NCI-H1436 (cell line): ENCODE results near the gene TPPP.
"Not testable (repeated sequence)": the region's sequence is repeated elsewhere in the genome, so short reads cannot be mapped to it uniquely, and the experiment has no call there.

Experiments used
- DNase-seq: peaks from one replicate; lab custom pipeline; 2025; lab: John Stamatoyannopoulos, UW

TPPP gene

DNA sequence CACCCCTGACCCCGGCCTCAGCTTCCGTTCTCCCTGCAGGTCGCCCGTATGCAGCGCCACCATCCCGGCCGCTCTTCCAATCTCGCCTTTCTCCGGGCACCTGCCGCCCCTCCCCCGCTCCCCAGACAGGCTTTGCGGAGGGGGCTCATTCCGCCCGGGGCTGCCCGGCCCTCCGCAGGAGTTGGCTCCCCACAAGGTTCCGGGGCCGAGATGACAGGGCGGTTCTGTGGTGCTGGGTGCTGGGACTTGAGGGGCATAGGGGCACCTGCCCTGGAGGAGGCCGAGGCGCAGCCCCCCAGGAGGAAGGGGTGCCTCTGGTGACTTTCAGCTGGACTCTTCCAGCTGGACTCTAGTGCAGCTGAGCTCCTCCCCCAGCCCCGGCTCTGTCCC is 885 bp upstream of the TPPP start:
- DNase-seq = not testable (repeated sequence)

- DNase-seq = not testable (repeated sequence)
Observed at GRCh38 chr5:692529-693041, 567 bp downstream of the TPPP start.

DNA sequence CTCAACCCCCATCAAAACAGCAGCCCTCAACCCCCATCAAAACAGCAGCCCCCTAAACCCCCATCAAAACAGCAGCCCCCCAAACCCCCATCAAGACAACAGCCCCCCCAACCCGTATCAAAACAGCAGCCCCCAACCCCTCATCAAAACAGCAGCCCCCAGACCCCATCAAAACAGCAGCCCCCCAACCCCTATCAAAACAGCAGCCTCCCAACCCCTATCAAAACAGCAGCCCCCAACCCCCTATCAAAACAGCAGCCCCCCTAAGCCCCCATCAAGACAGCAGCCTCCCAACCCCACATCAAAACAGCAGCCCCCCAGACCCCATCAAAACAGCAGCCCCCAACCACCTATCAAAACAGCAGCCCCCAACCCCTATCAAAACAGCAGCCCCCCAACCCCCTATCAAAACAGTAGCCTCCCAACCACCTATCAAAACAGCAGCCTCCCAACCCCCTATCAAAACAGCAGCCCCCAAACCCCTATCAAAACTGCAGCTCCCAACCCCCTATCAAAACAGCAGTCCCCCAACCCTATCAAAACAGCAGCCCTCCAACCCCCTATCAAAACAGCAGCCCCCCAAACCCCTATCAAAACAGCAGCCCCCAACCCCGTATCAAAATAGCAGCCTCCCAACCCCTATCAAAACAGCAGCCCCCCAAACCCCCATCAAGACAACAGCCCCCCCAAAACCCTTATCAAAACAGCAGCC is 1.2 kb downstream of the TPPP start:
- no peak for DNase-seq

DNA sequence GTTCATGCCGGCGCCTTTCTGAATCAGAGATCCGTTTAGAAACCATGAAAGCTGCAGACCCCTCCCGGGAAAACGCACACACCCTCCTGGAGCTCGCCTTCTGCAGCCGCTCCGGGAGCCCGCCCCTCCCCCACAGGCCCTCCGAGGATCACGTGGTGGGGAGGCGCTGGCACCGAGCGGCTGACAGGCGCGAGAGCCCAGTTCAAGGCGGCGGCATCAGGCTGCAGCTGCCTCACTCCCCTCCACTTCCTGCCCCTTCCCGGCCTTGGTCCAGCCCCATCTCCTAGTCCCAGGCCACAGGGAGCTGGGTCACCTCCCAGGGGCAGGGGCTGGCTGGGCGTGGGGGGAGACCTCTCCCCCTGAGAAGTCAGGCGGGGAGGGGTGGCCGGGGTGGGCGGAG is 2.1 kb downstream of the TPPP start:
- not testable (repeated sequence) for DNase-seq

DNA sequence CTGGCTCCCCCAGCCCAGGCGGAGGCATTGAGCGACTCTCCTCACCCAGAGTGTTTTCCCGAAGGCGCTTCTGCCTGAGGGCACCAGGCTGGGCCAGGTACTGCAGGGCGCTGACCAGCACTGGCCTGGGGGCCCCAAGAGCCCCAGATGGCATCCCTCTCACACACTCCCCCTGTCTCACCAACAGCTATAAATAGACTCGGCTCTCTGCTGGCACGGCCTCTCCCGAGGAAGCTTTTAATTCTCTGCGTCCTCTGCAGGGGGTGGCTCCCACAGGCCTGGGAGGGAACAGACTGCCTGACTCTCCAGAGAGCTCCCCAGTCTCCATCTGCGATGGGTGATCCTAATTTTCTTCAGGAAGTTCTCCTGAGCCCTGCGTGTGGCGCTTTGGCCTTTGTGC is 2.9 kb downstream of the TPPP start:
- not testable (repeated sequence) for DNase-seq

- not testable (repeated sequence) for DNase-seq
Observed at GRCh38 chr5:688348-689010, 4.7 kb downstream of the TPPP start.

- not testable (repeated sequence) for DNase-seq
Observed at GRCh38 chr5:686936-687335, 6.2 kb downstream of the TPPP start.

DNA sequence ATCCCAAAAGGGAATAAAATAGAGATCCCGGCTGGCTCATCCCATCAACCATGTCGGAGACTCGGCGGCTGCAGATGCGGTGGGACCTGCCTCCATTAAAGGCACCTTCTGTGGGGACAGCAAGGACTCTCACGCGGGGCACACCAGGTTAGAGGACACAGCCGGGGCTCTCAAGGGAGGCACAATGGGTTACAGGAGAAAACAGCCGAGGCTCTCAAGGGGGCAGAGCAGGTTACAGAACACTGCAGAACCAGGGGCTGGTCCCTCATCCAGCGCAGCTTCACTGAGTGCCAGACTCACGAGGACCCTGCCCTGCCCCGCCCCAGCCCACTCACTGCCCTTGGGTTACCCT is 7.0 kb downstream of the TPPP start:
- DNase-seq = not testable (repeated sequence)

DNA sequence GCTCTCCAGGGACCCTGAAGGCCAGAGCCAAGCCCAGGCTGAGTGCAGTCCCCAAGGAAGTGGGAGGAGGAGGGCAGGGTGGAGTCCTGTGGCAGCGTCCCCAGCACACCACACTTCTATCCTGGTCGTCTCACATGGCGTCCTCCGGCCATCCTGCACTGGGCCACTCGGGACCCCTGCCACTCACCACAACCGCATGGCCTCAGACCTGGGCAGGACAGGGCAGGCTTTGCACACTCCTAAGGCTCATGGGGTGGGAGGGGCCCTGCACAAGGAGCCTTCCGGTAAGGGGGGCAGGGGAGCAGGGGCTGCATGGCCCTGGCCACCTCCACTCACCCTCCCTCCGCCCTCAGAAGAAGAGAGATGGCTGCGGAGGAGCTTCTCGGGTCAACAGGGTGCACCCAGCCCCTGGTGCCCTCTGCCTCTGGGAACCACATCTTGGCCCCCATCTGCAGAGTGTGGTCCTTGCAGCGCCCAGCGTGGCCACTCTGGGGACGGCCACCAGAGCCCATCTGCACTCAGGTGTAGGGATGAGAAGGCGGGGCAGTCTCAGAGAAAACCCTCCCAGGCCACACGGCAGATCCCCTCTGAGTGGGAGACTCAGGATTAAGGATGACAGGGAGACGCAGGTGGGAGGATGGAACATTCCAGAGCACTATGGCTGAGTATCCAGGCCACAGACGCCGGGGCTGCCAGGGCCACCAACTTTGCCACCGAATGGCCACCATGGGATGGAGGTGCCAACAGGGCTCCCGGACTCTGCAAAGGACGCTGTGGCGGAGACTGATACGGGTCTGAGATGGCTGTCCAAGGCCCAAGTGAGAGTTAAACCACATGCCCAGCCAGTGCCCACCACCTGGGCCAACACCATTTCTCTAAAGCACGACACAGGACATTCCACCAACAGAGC is 7.6 kb downstream of the TPPP start:
- no peak for DNase-seq

DNA sequence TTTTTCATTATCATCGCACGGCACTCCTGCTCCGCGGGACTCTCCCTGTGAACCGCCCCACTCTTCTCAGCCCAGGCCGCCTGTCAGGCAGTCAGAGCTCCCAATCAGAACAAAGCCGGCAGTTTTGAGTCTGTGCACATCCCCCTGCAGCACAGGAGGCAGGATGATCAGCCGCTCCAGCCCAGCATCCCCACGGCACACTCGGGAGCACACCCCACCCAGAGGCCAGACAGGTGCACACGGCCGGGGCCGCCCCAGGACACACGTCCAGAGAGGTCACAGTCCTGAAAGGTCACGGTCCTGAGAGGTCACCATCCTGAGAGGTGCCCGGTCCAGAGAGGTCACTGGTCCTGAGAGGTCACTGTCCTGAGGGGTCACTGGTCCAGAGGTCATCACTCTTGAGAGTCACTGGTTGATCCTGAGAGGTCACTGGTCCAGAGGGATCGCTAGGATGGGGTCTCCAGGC is 8.4 kb downstream of the TPPP start:
- no peak for DNase-seq

GRCh38 chr5:683551-684481 is 9.3 kb downstream of the TPPP start:
- DNase-seq = no peak

- DNase-seq = not testable (repeated sequence)
Observed at GRCh38 chr5:682651-683358, 10.3 kb downstream of the TPPP start.

- not testable (repeated sequence) for DNase-seq
Observed at GRCh38 chr5:682216-682615, 10.9 kb downstream of the TPPP start.

DNA sequence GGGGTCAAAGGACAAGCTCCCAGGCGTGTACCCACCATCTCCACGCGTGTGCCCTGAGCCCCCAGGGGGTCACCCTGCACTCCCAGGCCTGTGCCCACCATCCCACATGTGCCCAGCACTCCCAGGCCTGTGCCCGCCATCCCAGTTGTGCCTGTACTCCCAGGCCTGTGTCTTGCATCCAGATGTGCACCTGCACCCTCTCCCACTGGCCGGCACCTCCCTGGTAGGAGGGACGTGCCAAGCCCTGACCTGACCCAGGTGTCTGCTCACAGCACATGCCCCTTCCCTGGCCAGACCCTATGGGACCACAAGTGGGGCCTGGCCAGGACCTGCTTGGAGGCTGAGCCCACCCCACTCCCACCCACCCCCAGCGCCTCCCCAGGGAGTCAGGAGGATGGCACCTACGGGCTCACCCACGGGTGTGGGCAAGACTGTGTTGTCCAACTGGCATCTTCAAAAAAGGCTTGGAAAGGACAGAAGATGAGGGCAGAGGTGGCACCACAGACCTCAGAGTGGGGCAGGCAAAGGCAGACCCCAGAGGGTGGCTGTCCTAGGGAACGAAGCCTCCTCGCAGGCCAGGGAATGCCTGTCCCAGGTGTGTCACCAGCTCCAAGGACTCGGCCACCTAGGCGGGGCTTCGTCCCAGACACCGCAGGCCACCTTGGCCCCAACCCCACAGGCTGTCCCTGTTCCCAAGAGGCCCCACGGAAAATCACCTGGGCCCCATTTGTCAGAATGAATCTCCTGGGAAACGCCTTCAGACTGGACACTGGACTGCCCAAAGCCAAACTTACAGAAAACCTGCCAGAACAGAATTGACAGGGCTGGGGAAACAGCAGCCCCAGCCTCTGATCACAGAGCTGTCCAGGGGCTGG is 11.6 kb downstream of the TPPP start:
- not testable (repeated sequence) for DNase-seq

- DNase-seq = not testable (repeated sequence)
Observed at GRCh38 chr5:680836-681235, 12.3 kb downstream of the TPPP start.

DNA sequence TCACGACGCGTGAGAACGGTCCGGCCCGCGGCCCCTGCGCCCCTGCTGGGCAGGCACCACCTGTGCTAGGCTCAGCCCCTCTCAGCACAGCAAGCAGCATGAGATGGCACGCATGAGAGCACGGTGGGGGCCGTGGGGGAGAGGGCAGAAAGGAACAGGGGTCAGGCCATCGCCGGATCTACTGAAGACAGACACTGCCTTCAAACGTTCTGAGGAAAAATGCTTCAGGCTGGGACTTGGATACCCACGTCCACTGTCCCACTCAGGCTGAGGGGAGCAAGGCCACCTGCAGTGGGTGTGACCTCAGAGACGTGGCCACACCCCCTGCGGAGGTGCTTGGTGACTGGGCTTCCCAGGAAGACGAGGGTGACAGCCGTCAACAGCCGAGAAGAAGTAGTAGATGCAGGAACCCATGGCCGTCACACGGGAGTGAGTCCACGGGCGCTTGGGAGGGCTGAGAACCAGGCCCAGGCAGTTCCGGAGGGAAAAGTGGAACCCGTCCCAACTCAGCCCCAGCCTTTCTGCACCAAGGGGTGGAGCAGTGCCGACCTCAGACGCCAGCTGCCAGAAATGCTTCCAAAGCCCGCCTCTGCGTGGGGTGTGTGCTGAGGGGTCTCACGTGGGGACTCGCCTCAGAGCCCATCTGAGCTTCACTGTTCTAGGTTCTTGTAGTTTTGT is 12.9 kb downstream of the TPPP start:
- not testable (repeated sequence) for DNase-seq

DNA sequence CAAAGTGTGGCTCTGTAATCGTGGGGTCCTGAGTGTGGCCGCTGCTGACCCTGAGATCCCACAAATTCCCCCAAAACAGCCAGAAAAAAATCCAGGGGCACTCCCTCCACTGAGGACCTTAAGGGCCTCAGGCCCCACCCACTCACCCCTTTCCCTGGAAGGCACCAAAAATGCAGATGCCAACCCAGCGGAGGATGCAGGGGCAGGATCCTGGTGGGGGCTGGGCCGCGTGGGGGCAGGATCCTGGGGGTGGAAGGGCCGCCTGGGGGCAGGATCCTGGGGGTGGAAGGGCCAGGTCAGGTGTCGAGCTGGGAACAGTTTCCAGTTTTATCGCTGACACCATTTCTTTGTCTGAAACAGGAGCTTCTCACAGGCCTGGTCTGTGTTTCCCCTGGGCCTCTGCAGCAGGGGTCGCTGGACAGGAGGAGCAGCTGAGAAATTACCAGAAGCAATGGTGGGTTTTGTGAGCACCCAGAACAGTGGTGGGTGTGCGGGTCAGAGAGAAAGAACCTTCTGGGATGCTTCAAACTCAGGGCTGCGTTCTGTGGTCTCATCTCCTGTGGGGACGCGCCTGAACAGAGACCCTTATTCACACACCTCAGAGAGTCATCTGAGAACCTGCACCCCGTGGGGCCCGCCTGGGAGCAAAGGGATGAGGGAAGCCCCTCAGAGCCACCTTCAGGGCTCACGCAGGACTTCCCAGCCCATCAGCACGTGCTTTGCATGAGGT is 13.8 kb downstream of the TPPP start:
- not testable (repeated sequence) for DNase-seq

DNA sequence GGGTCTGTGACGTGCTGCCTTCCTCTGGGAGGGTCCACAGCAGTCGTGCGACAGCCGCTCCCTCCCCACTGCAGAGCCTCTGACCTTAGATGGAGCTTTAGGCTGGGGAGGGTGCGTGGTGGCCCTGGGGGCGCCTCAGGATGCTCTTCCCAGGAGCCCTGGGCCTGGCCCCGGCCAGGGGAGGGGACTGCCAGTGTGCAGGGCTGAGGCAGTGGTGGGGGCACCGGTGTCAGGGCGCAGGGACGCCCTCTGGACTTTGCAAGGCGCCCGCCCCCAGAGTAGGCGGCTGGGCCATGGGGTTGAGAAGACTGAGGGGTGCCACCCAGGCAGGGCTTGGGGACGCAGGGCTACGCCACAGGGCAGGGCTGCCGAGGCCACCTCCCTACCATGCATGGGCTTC is 14.6 kb downstream of the TPPP start:
- not testable (repeated sequence) for DNase-seq
